Activated CD4-positive, alpha-beta T cell treated with anti-CD3 and anti-CD28 coated beads, Interleukin-2, amount 10 ng/mL, durations not matched to agents 7 days and 5 days (primary cell): ENCODE data around the gene PRSS21. TPM values are rescaled to one million over a fixed set of nuclear protein-coding genes. Genes with fewer than 3 reads are reported as not detected.

Source experiments
- CTCF ChIA-PET: fragments of 350-600 bp; sonication (Branson Sonifier 250); formaldehyde crosslinking; loops from one replicate; lab custom pipeline; 2021; ENCODE audit warnings: antibody characterized with exemption; lab: Charles Lee
- POLR2A ChIA-PET: fragments of 350-600 bp; sonication (Branson Sonifier 250); formaldehyde crosslinking; loops from one replicate; lab custom pipeline; 2021; ENCODE audit warnings: antibody characterized with exemption; lab: Charles Lee
- DNase-seq: peaks from one replicate; pipeline ENCODE4 v3.0.0-alpha.2; 2020
- H3K27ac Mint-ChIP-seq: one replicate; pipeline ENCODE4 v1.8.0; 2021; ENCODE audit warnings: mild to moderate bottlenecking, moderate library complexity, mixed read lengths
- H3K27me3 Mint-ChIP-seq: one replicate; pipeline ENCODE4 v1.8.0; 2021; ENCODE audit warnings: mixed read lengths
- H3K36me3 Mint-ChIP-seq: one replicate; pipeline ENCODE4 v1.8.0; 2021; ENCODE audit warnings: low read depth, mixed read lengths
- H3K4me1 Mint-ChIP-seq: one replicate; pipeline ENCODE4 v1.8.0; 2021; ENCODE audit warnings: mixed read lengths
- H3K4me3 Mint-ChIP-seq: one replicate; pipeline ENCODE4 v1.8.0; 2021; ENCODE audit warnings: mild to moderate bottlenecking, moderate library complexity, mixed read lengths
- H3K9me3 Mint-ChIP-seq: one replicate; pipeline ENCODE4 v1.8.0; 2021; ENCODE audit warnings: mixed read lengths
- total RNA-seq, 2 experiments: library from RNA; stranded (reverse); gene quantifications; one replicate each; pipeline ENCODE4 v1.2.3, GENCODE V29; 2021

PRSS21 gene
- total RNA-seq, 2 experiments from 2014 or later = 0.27 to 0.67 TPM

GRCh38 chr16:2775765-2776499 lies 41.1 kb upstream of the PRSS21 start:
- peak overlapping the region; percentile 89 for H3K4me3 Mint-ChIP-seq
- CTCF ChIA-PET = interaction anchor here (0.7 to 1.2 kb wide), 3 partner anchors 8 to 107 kb away, joined by 3 to 5 read pairs (median 3); partner anchors contain the start of gene FLYWCH2
- POLR2A ChIA-PET = interaction anchor here (0.6 kb wide), 1 partner anchor 63 kb away, joined by 4 read pairs; no protein-coding TSS in a partner anchor
- peak overlapping the region; percentile 91 for H3K27ac Mint-ChIP-seq
- DNase-seq = no peak
- H3K9me3 Mint-ChIP-seq = no peaks in the 10 kb centered on the region
- peaks cover 31% of the 10 kb centered on the region for H3K4me1 Mint-ChIP-seq
- H3K36me3 Mint-ChIP-seq = peaks cover 28% of the 10 kb centered on the region
- H3K27me3 Mint-ChIP-seq = no peaks in the 10 kb centered on the region

- H3K27ac Mint-ChIP-seq = peak overlapping the region; percentile 91
- H3K36me3 Mint-ChIP-seq = peaks cover 21% of the 10 kb centered on the region
- DNase-seq = no peak
- POLR2A ChIA-PET = no interaction called here
- H3K4me1 Mint-ChIP-seq = peaks cover 31% of the 10 kb centered on the region
- H3K27me3 Mint-ChIP-seq = no peaks in the 10 kb centered on the region
- CTCF ChIA-PET = interaction anchor here (0.7 to 1.2 kb wide), 3 partner anchors 8 to 106 kb away, joined by 3 to 5 read pairs (median 3); partner anchors contain the start of gene FLYWCH2
- peak overlapping the region; percentile 89 for H3K4me3 Mint-ChIP-seq
- H3K9me3 Mint-ChIP-seq = no peaks in the 10 kb centered on the region
Measured at GRCh38 chr16:2776500-2777139, 40.4 kb upstream of the PRSS21 start.

GRCh38 chr16:2777231-2777902 lies 39.7 kb upstream of the PRSS21 start, which contains the start of gene ELOB:
ELOB (minus strand) TSS chr16:2777280; CDS start chr16:2777239, 41 bp downstream.
- Mint-ChIP-seq H3K4me3 (peak within 1 kb of the TSS; percentile 95), H3K27ac (peak within 1 kb of the TSS; percentile 99), H3K4me1 (peaks cover 29% of the 10 kb centered on the region), H3K9me3 (no peaks in the 10 kb centered on the region), H3K27me3 (no peaks in the 10 kb centered on the region), H3K36me3 (peaks cover 15% of the 10 kb centered on the region)
- DNase-seq = peak; percentile 91
- ChIA-PET POLR2A (no interaction called here), CTCF (interaction anchor here (0.8 kb wide), 2 partner anchors 37 to 91 kb away, joined by 3 read pairs; no protein-coding TSS in a partner anchor)

GRCh38 chr16:2777903-2778629 lies 39.0 kb upstream of the PRSS21 start:
- H3K9me3 Mint-ChIP-seq = no peaks in the 10 kb centered on the region
- H3K27ac Mint-ChIP-seq = peak overlapping the region; percentile 99
- DNase-seq = peak; percentile 20
- peak overlapping the region; percentile 95 for H3K4me3 Mint-ChIP-seq
- no peaks in the 10 kb centered on the region for H3K27me3 Mint-ChIP-seq
- POLR2A ChIA-PET = interaction anchor here (0.5 kb wide), 1 partner anchor 254 kb away, joined by 3 read pairs; no protein-coding TSS in a partner anchor
- CTCF ChIA-PET = interaction anchor here (0.8 to 1.3 kb wide), 5 partner anchors 9 to 90 kb away, joined by 3 to 5 read pairs (median 3); partner anchors contain the start of gene PRSS33
- H3K36me3 Mint-ChIP-seq = peaks cover 10% of the 10 kb centered on the region
- H3K4me1 Mint-ChIP-seq = peaks cover 26% of the 10 kb centered on the region

- no peak for DNase-seq
- ChIA-PET CTCF (interaction anchor here (1.1 to 1.3 kb wide), 3 partner anchors 9 to 89 kb away, joined by 3 to 5 read pairs (median 3); partner anchors contain the start of gene PRSS33), POLR2A (no interaction called here)
- H3K4me3 Mint-ChIP-seq = peak overlapping the region; percentile 95
- H3K27me3 Mint-ChIP-seq = no peaks in the 10 kb centered on the region
- peaks cover 26% of the 10 kb centered on the region for H3K4me1 Mint-ChIP-seq
- peaks cover 8% of the 10 kb centered on the region for H3K36me3 Mint-ChIP-seq
- H3K9me3 Mint-ChIP-seq = no peaks in the 10 kb centered on the region
- H3K27ac Mint-ChIP-seq = peak overlapping the region; percentile 99
Measured at GRCh38 chr16:2778630-2778958, 38.4 kb upstream of the PRSS21 start.

GRCh38 chr16:2779151-2779920 lies 37.7 kb upstream of the PRSS21 start:
- Mint-ChIP-seq H3K4me3 (peak overlapping the region; percentile 95), H3K27me3 (no peaks in the 10 kb centered on the region), H3K27ac (peak overlapping the region; percentile 41), H3K36me3 (peaks cover 8% of the 10 kb centered on the region), H3K4me1 (peaks cover 26% of the 10 kb centered on the region), H3K9me3 (no peaks in the 10 kb centered on the region)
- no peak for DNase-seq
- CTCF ChIA-PET = interaction anchor here (1.1 to 1.3 kb wide), 3 partner anchors 9 to 89 kb away, joined by 3 to 5 read pairs (median 3); partner anchors contain the start of gene PRSS33
- POLR2A ChIA-PET = no interaction called here

- Mint-ChIP-seq H3K4me3 (peak overlapping the region; percentile 16), H3K9me3 (no peaks in the 10 kb centered on the region), H3K4me1 (peaks cover 27% of the 10 kb centered on the region), H3K36me3 (peaks cover 8% of the 10 kb centered on the region), H3K27ac (no peak overlapping the region), H3K27me3 (peaks cover 7% of the 10 kb centered on the region)
- CTCF ChIA-PET = no interaction called here
- POLR2A ChIA-PET = no interaction called here
- DNase-seq = no peak
Measured at GRCh38 chr16:2779978-2780898, 36.8 kb upstream of the PRSS21 start.

GRCh38 chr16:2782583-2783351 lies 34.3 kb upstream of the PRSS21 start:
- Mint-ChIP-seq H3K27me3 (peaks cover 15% of the 10 kb centered on the region), H3K36me3 (peaks cover 5% of the 10 kb centered on the region), H3K4me1 (peaks cover 15% of the 10 kb centered on the region), H3K27ac (peak overlapping the region; percentile 33), H3K9me3 (no peaks in the 10 kb centered on the region), H3K4me3 (no peak overlapping the region)
- DNase-seq = no peak
- ChIA-PET POLR2A (no interaction called here), CTCF (interaction anchor here (1.0 to 1.5 kb wide), 2 partner anchors 9 to 10 kb away, joined by 3 to 5 read pairs; no protein-coding TSS in a partner anchor)

GRCh38 chr16:2783581-2784357 lies 33.3 kb upstream of the PRSS21 start:
- Mint-ChIP-seq H3K4me1 (peaks cover 6% of the 10 kb centered on the region), H3K27me3 (peaks cover 17% of the 10 kb centered on the region), H3K9me3 (no peaks in the 10 kb centered on the region), H3K4me3 (no peak overlapping the region), H3K27ac (no peak overlapping the region), H3K36me3 (no peaks in the 10 kb centered on the region)
- CTCF ChIA-PET = interaction anchor here (0.6 to 1.7 kb wide), 5 partner anchors 9 to 144 kb away, joined by 3 to 6 read pairs (median 3); partner anchors contain the start of gene PRSS41
- POLR2A ChIA-PET = interaction anchor here (0.6 kb wide), 1 partner anchor 19 kb away, joined by 3 read pairs; no protein-coding TSS in a partner anchor
- DNase-seq = no peak
